TTC549 (cell line): Measurements from ENCODE around the gene SMTN.
"Not testable (repeated sequence)": the region's sequence is repeated elsewhere in the genome, so short reads cannot be mapped to it uniquely, and the experiment has no call there.

Experiments used
- FAIRE-seq: peaks from 2 replicates; lab custom pipeline; 2012; peaks lifted over from hg19 to GRCh38; lab: Jason Lieb, UNC

Gene SMTN

GRCh38 chr22:31073125-31073524 lies 8.0 kb upstream of the SMTN start:
- not testable (repeated sequence) for FAIRE-seq

GRCh38 chr22:31073545-31074145 lies 7.5 kb upstream of the SMTN start:
- not testable (repeated sequence) for FAIRE-seq

GRCh38 chr22:31075961-31076360 lies 5.2 kb upstream of the SMTN start:
- FAIRE-seq: no peak

GRCh38 chr22:31077681-31078080 lies 3.4 kb upstream of the SMTN start:
- no peak for FAIRE-seq

- not testable (repeated sequence) for FAIRE-seq
Observed at GRCh38 chr22:31078389-31078788, 2.7 kb upstream of the SMTN start.

- no peak for FAIRE-seq
Observed at GRCh38 chr22:31079095-31079642, 1.9 kb upstream of the SMTN start.

- no peak for FAIRE-seq
Observed at GRCh38 chr22:31080164-31080847, 812 bp upstream of the SMTN start.

GRCh38 chr22:31081963-31082605 lies 966 bp downstream of the SMTN start:
- FAIRE-seq: no peak

- no peak for FAIRE-seq
Observed at GRCh38 chr22:31082606-31083376, 1.7 kb downstream of the SMTN start.

GRCh38 chr22:31083377-31083768 lies 2.3 kb downstream of the SMTN start:
- FAIRE-seq: no peak

- FAIRE-seq: no peak
Observed at GRCh38 chr22:31083923-31084810, 3.0 kb downstream of the SMTN start.

GRCh38 chr22:31084811-31085492 lies 3.8 kb downstream of the SMTN start:
- no peak for FAIRE-seq

GRCh38 chr22:31085493-31085824 lies 4.3 kb downstream of the SMTN start:
- no peak for FAIRE-seq

GRCh38 chr22:31085928-31086327 lies 4.8 kb downstream of the SMTN start:
- no peak for FAIRE-seq

GRCh38 chr22:31086703-31087330 lies 5.7 kb downstream of the SMTN start:
- no peak for FAIRE-seq

GRCh38 chr22:31087744-31088215 lies 6.7 kb downstream of the SMTN start:
- FAIRE-seq: no peak

GRCh38 chr22:31088233-31088986 lies 7.3 kb downstream of the SMTN start:
- FAIRE-seq: no peak

- no peak for FAIRE-seq
Observed at GRCh38 chr22:31089160-31090100, 8.3 kb downstream of the SMTN start.
